Measurements from ENCODE around the gene FGF19.
A peak's percentile ranks its signal among the peaks of the same experiment; 100 is the strongest.

The FGF19 gene

GRCh38 chr11:69707176-69707575 is 3.4 kb upstream of the FGF19 start:
- H3K9me3 Mint-ChIP-seq = no peaks in the 10 kb centered on the region
- peaks cover 18% of the 10 kb centered on the region for H3K4me1 Mint-ChIP-seq (ENCODE audit: low read depth)
- no peak overlapping the region for H3K27ac Mint-ChIP-seq
- H3K36me3 Mint-ChIP-seq (ENCODE audit: low read depth) = no peaks in the 10 kb centered on the region
- no peak for DNase-seq
- H3K4me3 Mint-ChIP-seq = no peak overlapping the region
- peaks cover 46% of the 10 kb centered on the region for H3K27me3 Mint-ChIP-seq

GRCh38 chr11:69705901-69706787 is 2.3 kb upstream of the FGF19 start:
- H3K36me3 Mint-ChIP-seq (ENCODE audit: low read depth) = no peaks in the 10 kb centered on the region
- H3K4me1 Mint-ChIP-seq (ENCODE audit: low read depth) = peaks cover 11% of the 10 kb centered on the region
- DNase-seq = no peak
- peaks cover 56% of the 10 kb centered on the region for H3K27me3 Mint-ChIP-seq
- H3K4me3 Mint-ChIP-seq = no peak overlapping the region
- no peak overlapping the region for H3K27ac Mint-ChIP-seq
- H3K9me3 Mint-ChIP-seq = no peaks in the 10 kb centered on the region

DNA sequence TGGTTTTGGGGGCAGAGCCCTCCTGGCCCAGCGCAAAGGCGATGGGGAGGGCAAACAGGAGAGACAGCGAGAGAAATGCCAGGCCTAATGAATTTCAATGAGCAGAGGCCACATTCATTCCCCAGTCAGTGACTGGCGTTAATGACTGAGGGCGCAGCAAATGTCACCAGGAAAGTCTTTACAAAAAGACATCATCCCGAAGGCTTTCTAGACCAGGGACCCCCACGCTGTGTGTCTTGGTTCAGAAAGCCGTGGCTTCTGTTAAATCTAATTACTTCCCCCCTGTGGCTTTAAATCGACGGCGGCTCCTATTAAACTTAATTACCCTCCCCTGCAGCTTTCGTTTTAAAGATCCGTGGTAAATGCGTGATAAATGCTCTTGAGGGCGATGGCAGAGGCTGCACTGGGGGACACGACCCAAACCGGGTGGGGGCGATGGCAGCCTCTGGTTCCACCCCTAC is 1.6 kb upstream of the FGF19 start:
- Mint-ChIP-seq H3K27ac (no peak overlapping the region), H3K27me3 (peaks cover 63% of the 10 kb centered on the region), H3K4me3 (no peak overlapping the region), H3K4me1 (ENCODE audit: low read depth) (peaks cover 11% of the 10 kb centered on the region), H3K36me3 (ENCODE audit: low read depth) (no peaks in the 10 kb centered on the region), H3K9me3 (no peaks in the 10 kb centered on the region)
- DNase-seq = no peak

GRCh38 chr11:69704508-69705253 is 859 bp upstream of the FGF19 start:
- no peak for DNase-seq
- Mint-ChIP-seq H3K9me3 (no peaks in the 10 kb centered on the region), H3K4me3 (peak overlapping the region; percentile 36), H3K27me3 (peaks cover 68% of the 10 kb centered on the region), H3K27ac (no peak overlapping the region), H3K36me3 (ENCODE audit: low read depth) (no peaks in the 10 kb centered on the region), H3K4me1 (ENCODE audit: low read depth) (peaks cover 11% of the 10 kb centered on the region)

GRCh38 chr11:69703453-69703767 is 412 bp downstream of the FGF19 start:
- H3K4me3 Mint-ChIP-seq = no peak overlapping the region
- no peak for DNase-seq
- H3K4me1 Mint-ChIP-seq (ENCODE audit: low read depth) = peaks cover 11% of the 10 kb centered on the region
- no peaks in the 10 kb centered on the region for H3K36me3 Mint-ChIP-seq (ENCODE audit: low read depth)
- H3K9me3 Mint-ChIP-seq = no peaks in the 10 kb centered on the region
- peaks cover 77% of the 10 kb centered on the region for H3K27me3 Mint-ChIP-seq
- no peak overlapping the region for H3K27ac Mint-ChIP-seq

GRCh38 chr11:69702769-69703452 is 911 bp downstream of the FGF19 start:
- H3K27me3 Mint-ChIP-seq = peaks cover 80% of the 10 kb centered on the region
- H3K9me3 Mint-ChIP-seq = no peaks in the 10 kb centered on the region
- H3K36me3 Mint-ChIP-seq (ENCODE audit: low read depth) = no peaks in the 10 kb centered on the region
- H3K27ac Mint-ChIP-seq = no peak overlapping the region
- no peak for DNase-seq
- peaks cover 11% of the 10 kb centered on the region for H3K4me1 Mint-ChIP-seq (ENCODE audit: low read depth)
- no peak overlapping the region for H3K4me3 Mint-ChIP-seq

GRCh38 chr11:69702239-69702691 is 1.6 kb downstream of the FGF19 start:
- Mint-ChIP-seq H3K27ac (no peak overlapping the region), H3K36me3 (ENCODE audit: low read depth) (no peaks in the 10 kb centered on the region), H3K9me3 (no peaks in the 10 kb centered on the region), H3K4me3 (no peak overlapping the region), H3K27me3 (peaks cover 83% of the 10 kb centered on the region), H3K4me1 (ENCODE audit: low read depth) (peaks cover 11% of the 10 kb centered on the region)
- no peak for DNase-seq

GRCh38 chr11:69700278-69701140 is 3.3 kb downstream of the FGF19 start:
- Mint-ChIP-seq H3K4me3 (no peak overlapping the region), H3K9me3 (no peaks in the 10 kb centered on the region), H3K27me3 (peaks cover 83% of the 10 kb centered on the region), H3K4me1 (ENCODE audit: low read depth) (peaks cover 11% of the 10 kb centered on the region), H3K27ac (no peak overlapping the region), H3K36me3 (ENCODE audit: low read depth) (no peaks in the 10 kb centered on the region)
- no peak for DNase-seq

DNA sequence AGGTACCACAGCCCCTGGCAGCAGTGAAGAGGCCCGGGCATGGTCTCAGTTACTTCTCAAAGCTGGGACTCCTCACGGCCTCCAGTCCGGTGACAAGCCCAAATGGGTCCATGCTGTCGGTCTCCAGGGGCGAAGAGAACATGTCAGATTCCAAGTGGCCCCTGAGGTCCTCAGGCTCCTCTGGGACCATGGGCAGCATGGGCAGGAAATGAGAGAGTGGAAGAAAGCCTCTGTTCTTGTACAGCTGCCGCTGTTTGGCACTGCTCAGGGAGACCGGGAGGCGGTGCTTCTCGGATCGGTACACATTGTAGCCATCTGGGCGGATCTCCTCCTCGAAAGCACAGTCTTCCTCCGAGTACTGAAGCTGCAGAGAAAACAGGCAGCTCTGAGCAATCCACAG is 4.6 kb downstream of the FGF19 start:
- DNase-seq = no peak
- Mint-ChIP-seq H3K4me3 (no peak overlapping the region), H3K36me3 (ENCODE audit: low read depth) (no peaks in the 10 kb centered on the region), H3K27me3 (peaks cover 84% of the 10 kb centered on the region), H3K4me1 (ENCODE audit: low read depth) (peaks cover 6% of the 10 kb centered on the region), H3K9me3 (no peaks in the 10 kb centered on the region), H3K27ac (no peak overlapping the region)

GRCh38 chr11:69698362-69698761 is 5.5 kb downstream of the FGF19 start:
- Mint-ChIP-seq H3K4me3 (no peak overlapping the region), H3K36me3 (ENCODE audit: low read depth) (no peaks in the 10 kb centered on the region), H3K9me3 (no peaks in the 10 kb centered on the region), H3K27me3 (peaks cover 90% of the 10 kb centered on the region), H3K4me1 (ENCODE audit: low read depth) (peaks cover 6% of the 10 kb centered on the region), H3K27ac (no peak overlapping the region)
- DNase-seq = no peak

DNA sequence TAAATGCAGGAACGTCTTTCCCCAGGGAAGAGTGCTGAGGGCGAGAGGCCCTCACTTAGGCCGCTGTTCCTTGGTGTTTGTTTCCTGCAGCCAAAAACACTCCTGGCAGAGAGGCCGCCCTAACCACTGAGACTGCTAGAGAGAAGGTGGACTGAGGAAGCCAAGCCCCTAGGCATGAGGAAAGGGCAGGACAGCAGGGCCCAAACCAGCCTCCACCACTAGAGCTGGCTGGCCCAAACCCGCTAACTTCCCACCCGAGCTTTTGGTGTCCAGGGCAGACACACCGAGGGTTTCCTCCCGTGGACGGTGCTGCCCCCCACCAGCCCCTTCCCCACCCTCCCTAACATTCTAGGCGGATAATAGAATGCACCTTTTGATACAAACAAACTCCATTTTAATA is 6.0 kb downstream of the FGF19 start:
- Mint-ChIP-seq H3K4me1 (ENCODE audit: low read depth) (peaks cover 3% of the 10 kb centered on the region), H3K4me3 (no peak overlapping the region), H3K27ac (no peak overlapping the region), H3K36me3 (ENCODE audit: low read depth) (no peaks in the 10 kb centered on the region), H3K9me3 (no peaks in the 10 kb centered on the region), H3K27me3 (peaks cover 85% of the 10 kb centered on the region)
- no peak for DNase-seq

- Mint-ChIP-seq H3K36me3 (ENCODE audit: low read depth) (no peaks in the 10 kb centered on the region), H3K27ac (no peak overlapping the region), H3K4me3 (no peak overlapping the region), H3K27me3 (peaks cover 84% of the 10 kb centered on the region), H3K4me1 (ENCODE audit: low read depth) (no peaks in the 10 kb centered on the region), H3K9me3 (no peaks in the 10 kb centered on the region)
- no peak for DNase-seq
Observed at GRCh38 chr11:69697469-69697843, 6.4 kb downstream of the FGF19 start.

GRCh38 chr11:69696749-69697468 is 6.9 kb downstream of the FGF19 start:
- Mint-ChIP-seq H3K27me3 (peaks cover 85% of the 10 kb centered on the region), H3K27ac (no peak overlapping the region), H3K4me3 (no peak overlapping the region), H3K9me3 (no peaks in the 10 kb centered on the region), H3K4me1 (ENCODE audit: low read depth) (no peaks in the 10 kb centered on the region), H3K36me3 (ENCODE audit: low read depth) (no peaks in the 10 kb centered on the region)
- DNase-seq = no peak
